HG03066 (cell line): Measurements from ENCODE around the gene MAS1.

Source experiments
- ATAC-seq: cut with Tn5 transposase; IDR thresholded peaks from one replicate; pipeline ENCODE4 v1.9.1; 2021; ENCODE audit warnings: low read depth; ENCODE audit not compliant: unreplicated experiment

The MAS1 gene

GRCh38 chr6:159878341-159878740 is 12.4 kb upstream of the MAS1 start:
- ATAC-seq, result no peak

GRCh38 chr6:159879856-159880255 is 10.9 kb upstream of the MAS1 start:
- ATAC-seq, result no peak

GRCh38 chr6:159880412-159880975 is 10.3 kb upstream of the MAS1 start:
- no peak for ATAC-seq

DNA sequence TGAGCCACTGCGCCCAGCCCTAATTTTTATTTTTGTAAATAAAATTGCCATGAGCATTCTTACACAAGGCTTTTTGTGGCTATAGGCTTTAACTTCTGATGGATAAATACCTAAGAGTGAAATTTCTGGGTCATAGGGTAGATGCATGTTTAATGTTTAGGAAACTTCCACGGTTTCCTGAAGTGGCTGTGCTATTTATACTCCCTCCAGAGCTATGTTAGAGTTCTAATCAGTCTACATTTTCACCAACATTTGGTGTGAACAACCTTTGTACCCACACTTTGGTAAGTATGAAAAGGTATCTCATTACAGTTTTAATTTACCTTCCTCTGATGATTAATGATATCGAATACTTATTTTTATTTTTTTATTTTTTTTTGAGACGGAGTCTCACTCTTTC is 6.1 kb upstream of the MAS1 start:
- no peak for ATAC-seq

DNA sequence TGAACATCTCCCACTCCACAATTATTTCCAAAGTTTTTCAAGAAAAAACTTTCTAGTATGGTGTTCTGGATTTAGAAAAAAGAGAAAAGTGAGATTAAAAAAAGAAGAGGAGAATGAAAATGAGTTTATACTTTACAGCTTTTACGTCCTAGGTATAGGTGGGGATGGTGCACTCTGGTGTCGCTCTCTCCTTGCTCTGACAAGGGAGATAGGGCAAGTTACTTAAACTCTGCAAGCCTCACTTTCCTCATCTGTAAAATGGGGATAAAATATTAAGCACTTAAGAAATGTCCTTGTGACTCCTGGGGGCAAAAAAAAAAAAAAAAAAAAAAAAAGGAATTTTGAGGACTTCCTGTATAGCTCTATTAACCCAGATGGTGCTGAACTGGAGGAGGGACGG is 4.5 kb upstream of the MAS1 start:
- ATAC-seq, result no peak

- ATAC-seq, result no peak
These were observed 3.6 kb upstream of the MAS1 start for GRCh38 chr6:159887146-159887545.

GRCh38 chr6:159887761-159888160 is 3.0 kb upstream of the MAS1 start:
- ATAC-seq, result no peak

- no peak for ATAC-seq
These were observed 587 bp upstream of the MAS1 start for GRCh38 chr6:159890201-159890600.

DNA sequence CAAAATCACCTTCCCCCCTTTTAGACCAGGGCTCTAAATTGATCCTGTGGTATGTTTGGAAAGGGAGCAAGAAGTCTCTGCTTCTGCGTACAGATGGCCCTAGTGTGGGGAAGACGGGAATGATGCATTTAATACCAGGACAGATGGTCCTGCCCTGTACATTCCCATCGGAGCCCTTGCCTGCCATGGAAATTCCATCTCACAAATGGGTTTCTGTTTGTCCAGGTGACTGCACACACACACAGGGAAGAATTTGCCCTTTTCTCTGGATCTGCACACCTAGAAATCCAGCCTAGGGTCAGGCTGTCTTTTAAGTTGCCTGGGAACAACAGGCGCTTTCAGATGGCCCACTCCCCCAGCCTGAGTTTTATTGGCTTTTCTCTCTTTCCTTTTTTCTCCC is 1.3 kb downstream of the MAS1 start:
- no peak for ATAC-seq

DNA sequence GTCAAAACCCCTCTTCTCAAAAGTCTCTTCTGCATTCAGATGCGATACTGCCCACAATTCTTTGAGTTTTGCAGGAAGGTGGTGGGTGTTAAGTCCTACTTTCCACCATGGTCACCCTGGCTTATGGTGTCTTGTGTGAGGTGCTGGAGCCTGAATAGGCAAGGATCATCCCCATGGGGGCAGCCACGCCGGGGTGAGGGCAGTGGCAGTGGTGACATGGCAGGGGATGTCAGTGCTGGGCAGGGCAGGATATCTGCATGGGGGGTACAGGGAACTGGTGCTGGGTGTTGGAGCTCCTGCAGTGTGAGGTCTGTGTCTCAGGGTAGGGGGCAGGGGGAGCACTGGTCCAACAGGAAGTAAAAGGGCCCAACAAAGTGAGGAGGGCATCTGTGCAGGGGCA is 2.3 kb downstream of the MAS1 start:
- ATAC-seq, result no peak

- ATAC-seq, result no peak
These were observed 4.2 kb downstream of the MAS1 start for GRCh38 chr6:159894991-159895390.

DNA sequence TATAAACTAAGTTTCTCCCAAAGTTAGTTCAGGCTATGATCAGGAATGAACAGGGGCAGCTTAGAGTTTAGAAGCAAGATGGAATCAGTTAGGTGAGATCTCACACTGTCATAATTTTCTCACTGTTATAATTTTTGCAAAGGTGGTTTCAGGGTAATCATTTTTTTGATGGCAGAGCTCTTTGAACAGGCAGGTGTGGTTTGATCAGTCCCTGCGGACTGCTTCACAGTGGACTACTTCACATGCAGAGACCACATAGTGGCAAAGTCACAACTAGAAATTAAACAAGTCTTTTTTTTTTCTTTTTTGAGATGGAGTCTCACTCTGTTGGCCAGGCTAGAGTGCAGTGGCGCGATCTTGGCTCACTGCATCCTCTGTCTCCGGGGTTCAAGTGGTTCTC is 6.8 kb downstream of the MAS1 start:
- no peak for ATAC-seq

DNA sequence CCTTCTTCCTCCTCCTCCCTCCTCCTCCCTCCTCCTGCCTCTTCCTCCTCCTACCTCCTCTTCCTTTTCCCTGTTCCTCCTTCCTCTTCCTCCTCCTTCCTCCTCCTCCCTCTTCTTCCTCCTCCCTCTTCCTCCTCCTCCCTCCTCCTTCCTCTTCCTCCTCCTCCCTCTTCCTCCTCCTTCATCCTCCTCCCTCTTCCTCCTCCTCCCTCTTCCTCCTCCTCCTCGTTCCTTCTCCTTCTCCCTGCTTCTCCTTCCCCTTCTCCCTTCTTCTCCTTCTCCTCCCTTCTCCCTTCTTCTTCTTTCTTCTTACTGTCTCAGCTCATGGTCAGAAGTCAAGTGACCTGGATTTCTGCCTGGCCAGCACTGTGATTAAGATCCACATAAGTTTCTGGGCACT is 7.7 kb downstream of the MAS1 start:
- ATAC-seq, result no peak

DNA sequence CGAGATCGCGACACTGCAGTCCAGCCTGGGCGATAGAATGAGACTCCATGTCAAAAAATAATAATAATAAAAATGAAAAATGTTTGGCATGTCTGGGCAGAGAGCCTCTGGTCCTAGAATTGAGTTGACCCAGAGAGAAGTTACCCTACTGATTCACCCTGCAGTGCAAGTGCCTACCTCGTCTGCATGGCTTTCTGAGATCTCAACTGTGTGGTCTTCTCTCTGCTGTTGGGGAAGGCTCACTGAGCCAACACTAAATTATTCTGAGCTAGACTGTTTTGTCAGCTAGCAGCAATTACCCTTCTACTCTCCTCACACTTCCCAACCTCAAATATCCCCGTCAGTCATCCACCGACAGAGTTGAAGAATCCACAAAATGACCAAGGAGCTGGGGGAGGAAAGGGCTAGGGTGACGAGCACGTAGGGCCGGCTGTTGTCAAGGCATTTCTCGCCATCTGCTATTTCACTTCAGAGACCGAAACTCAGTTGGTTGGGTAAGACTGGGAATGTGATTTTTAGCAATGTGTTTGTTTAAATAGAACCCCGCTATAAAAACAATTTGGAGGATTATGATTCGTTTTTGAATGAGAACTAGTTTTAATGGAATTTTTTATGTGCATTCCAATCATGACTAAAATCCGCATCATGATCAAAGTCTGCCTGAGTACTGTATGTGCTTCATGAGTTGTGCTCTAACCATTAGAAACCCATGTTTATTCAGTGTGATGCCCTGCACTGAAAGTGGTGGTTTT is 9.4 kb downstream of the MAS1 start:
- ATAC-seq, result no peak

DNA sequence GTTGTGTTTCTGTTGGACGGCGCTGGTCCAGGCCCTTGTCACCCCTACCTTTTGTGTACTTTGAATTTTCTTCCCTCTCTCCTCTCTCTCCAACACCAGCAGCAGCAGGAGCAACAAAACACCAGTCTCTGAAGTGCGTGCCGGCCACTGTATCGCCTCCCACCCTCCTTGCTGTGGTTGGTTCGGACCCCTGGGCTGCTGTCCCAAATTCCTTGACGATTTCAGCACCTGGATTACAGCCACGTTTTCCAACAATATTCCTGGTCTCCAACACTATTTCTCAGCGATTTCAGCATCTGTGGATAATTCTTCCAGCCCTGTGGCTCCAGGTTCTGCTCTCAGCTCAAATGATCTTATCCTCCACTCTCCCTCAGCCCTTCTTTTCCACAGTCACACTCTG is 11.8 kb downstream of the MAS1 start:
- no peak for ATAC-seq

GRCh38 chr6:159904497-159904911 is 13.7 kb downstream of the MAS1 start:
- ATAC-seq, result peak; percentile 72

- ATAC-seq, result no peak
These were observed 15.6 kb downstream of the MAS1 start for GRCh38 chr6:159906400-159906799.

GRCh38 chr6:159908535-159908934 is 17.7 kb downstream of the MAS1 start:
- ATAC-seq, result no peak

- ATAC-seq, result no peak
These were observed 18.2 kb downstream of the MAS1 start for GRCh38 chr6:159908979-159909378.

DNA sequence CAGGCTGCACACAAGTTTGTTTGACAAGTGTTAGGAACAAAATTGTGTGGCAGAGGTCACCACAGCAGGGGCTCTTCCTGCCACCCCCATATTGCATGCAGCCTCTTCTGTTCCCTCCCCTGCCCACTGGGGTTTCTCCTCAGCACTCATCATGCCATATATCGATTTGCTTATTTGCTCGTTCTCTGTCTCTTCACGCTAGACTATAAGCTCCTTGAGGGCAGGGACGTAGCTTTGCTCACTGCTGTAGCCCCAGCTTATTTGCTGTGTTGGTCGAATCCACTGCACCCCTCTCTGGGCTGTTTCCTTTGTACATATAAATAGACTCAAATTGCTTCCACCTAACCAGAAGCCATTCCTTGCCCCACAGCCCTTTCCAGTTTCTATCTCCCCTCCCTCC is 19.6 kb downstream of the MAS1 start:
- no peak for ATAC-seq

GRCh38 chr6:159913375-159913774 is 22.6 kb downstream of the MAS1 start:
- no peak for ATAC-seq

GRCh38 chr6:159913862-159914564 is 23.2 kb downstream of the MAS1 start:
- no peak for ATAC-seq
